Fibroblast of skin of right quadriceps (primary cell): ENCODE results near the gene MAPRE2.
A peak's percentile ranks its signal among the peaks of the same experiment; 100 is the strongest.
"Not testable (repeated sequence)": the region's sequence is repeated elsewhere in the genome, so short reads cannot be mapped to it uniquely, and the experiment has no call there.

Experiments
- DNase-seq: peaks from one replicate; pipeline ENCODE4 v3.0.0-alpha.2; 2013

Gene MAPRE2

DNA sequence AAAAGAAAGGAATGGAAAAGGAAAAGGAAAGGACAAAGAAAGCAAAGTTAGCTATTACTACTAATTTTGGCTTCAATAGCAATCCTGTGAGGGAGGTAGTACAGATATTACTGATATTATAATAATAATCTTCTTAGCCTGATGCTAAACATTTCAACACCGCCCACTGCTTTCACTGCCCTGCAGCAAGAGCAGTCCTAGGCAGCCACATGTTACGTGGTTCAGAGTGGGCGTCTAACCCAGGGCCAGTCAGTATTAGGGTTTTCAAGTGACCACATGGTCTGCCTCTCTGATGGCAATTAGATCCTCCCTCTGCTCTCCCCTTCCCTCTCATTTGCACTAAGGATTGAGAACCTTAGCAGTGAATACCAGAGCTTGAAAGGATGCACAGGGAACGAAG is 116.0 kb downstream of the MAPRE2 start:
- DNase-seq: no peak

DNA sequence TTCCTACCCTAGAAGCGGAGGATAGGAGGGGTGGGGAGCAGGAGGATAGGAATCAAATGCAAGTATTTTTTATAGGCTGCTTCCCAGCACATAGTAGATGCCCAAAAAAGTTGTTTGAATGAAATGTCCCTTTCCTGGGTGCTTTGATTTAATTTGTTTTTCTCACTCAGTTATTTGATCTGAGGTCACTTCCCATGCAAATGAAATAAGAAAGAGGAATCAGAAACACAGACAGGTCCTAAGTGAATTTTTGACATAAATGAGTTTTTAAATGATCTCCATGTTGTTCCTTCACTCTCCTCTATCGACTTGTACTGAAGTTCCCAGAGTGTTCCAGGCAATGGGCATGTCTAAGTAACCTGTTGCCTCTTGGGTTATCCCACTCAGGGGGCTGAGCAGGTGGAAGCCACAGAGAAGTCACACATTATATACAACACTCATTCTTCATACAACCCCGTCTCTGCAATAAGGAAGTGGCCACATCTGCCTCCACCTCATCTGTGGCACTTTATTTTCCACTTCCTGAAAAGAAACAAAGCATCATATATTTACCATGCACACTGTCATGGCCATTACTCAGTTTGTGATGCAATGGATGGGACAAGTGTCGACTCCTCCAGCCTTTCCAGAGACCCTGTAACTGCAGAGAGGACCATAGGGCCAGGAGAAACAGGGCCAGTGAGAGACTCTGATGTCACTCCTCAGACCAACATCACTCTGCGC is 117.7 kb downstream of the MAPRE2 start:
- no peak for DNase-seq

- DNase-seq: no peak
These were observed 118.6 kb downstream of the MAPRE2 start for GRCh38 chr18:35159782-35160181.

DNA sequence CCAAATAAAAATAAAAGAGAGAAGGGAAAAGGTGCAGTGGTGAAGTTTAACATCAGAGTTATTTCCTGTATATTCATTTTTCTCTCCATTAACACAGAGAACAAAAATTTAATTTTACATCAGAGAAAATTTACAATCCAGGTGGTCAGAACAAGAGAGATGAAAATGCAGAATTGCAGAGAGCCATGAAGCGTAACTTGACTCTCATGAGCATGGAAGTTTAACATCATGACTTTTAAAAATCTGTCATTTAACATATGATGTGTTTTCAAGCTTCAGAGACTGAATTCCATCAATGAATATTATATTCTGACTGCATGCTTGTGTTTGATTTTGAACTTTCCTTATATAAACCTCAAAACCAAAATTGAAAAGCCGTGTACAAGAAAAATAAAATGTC is 120.3 kb downstream of the MAPRE2 start:
- no peak for DNase-seq

DNA sequence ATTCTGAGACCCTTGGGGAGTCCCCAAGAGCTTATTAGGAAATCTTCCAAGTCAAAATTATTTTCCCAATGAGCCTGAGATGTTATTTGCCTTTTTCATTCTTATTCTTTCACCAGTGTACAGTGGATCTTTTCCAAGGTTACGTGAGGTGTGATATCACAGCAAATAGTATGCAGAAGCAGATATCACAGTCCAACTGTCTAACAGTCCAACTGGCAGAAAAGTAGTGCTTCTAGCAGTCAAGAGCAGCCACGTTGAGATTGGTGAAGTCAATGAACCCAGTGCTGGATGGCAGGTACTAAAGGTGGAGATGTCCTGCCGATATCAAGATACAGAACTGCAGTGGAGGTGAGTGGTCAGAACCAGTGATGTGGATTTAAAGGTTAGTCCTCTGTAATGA is 120.7 kb downstream of the MAPRE2 start:
- DNase-seq: no peak

GRCh38 chr18:35163014-35163539 is 121.9 kb downstream of the MAPRE2 start:
- DNase-seq: no peak

DNA sequence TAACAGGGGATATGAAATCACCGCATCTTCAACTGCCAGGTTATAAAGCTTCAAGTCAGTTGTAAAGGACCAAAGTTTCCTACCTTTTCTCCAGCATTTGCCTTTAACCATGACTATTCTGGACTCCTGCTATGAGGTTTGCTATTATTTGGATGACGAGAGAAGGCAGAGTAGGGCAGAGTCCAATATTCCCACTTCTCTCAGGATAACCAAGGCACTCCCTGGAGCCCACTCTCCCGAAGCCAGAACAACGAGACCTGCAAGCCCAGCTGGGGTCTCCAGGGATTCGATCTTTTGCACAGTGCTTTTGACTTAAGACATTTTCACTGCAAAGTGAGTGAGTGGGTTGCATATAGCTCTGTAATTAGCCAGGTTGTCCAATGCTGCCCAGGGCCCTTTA is 122.5 kb downstream of the MAPRE2 start:
- DNase-seq: no peak

DNA sequence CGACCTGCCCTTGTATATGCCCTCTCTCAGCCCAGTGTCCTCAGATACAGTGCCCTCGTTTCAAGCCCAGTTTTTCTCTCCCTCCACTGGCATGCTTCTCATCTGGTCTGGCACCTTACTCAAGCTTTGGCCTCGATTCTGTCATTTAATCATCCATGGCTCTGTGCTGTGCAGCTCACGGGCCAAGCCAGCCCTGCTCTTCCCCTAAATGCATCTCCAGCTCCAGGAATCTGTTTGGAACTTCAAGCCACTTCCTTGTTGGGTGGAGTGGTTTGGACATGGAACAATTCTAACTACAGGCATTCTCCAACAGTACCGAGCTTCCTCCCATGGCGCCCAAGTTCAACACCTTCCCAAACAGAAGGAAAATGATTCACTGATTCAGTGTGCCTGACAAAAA is 122.9 kb downstream of the MAPRE2 start:
- DNase-seq: no peak

- DNase-seq: no peak
These were observed 126.1 kb downstream of the MAPRE2 start for GRCh38 chr18:35167332-35167731.

DNA sequence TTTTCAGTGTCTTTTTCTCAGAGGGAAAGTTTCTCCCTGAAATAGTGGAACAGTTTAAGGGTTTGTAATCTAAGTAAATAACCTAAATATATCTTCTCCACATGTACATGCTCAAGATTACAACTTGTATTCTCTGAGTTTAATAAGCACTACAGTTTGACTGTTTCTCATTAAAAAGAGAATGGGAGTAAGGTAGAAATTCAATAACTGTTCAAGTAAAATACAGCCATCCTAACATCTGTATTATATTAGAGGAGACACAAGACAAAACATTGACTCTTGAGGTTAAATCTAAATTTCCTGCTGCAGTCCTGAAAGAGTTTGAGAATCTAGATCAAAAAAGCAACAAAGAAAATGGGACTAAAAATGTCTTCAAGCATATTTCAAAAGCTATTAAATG is 126.6 kb downstream of the MAPRE2 start:
- no peak for DNase-seq

DNA sequence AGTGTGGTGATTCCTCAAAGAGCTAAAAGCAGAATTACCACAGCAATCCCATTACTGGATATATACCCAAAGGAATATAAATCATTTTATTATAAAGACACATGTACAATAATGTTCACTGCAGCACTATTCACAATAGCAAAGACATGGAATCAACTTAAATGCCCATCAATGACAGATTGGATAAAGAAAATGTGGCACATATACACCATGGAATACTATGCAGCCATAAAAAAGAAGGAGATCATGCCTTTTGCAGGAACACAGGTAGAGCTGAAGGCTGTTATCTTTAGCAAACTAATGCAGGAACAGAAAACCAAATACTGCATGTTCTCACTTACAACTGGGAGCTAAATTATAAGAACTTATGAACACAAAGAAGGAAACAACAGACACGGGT is 129.1 kb downstream of the MAPRE2 start:
- not testable (repeated sequence) for DNase-seq

DNA sequence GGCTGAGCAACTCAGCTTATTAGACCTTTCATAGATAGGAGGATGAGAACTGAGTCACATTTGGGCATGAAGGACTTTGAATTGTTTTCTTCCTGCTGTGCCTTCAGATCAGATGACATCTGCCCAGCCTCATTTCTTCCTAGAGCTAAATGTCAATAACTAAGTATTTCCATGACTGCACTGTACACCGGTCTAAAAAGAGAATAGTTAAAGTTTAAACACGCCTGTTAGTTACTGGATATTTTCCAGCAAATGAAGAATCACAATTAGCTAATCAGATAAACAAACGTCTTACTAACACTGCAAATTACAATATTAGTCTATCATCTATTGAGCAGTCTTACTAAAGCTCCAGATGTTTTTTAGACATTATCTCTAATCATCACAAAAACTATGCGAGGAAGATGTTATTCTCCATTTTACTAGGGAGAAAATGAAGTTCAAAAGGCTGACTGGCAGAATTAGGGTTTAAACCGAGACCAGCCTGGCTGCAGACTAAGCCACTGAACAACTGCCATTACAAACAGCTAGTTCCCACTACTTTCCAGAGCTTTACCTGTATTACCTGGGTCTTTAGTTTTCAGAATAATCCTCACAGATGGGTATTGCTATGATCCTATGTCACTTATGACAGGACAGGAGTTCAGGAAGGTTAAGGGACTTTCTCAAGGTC is 130.2 kb downstream of the MAPRE2 start:
- no peak for DNase-seq

- DNase-seq: no peak
These were observed 130.8 kb downstream of the MAPRE2 start for GRCh38 chr18:35172009-35172408.

DNA sequence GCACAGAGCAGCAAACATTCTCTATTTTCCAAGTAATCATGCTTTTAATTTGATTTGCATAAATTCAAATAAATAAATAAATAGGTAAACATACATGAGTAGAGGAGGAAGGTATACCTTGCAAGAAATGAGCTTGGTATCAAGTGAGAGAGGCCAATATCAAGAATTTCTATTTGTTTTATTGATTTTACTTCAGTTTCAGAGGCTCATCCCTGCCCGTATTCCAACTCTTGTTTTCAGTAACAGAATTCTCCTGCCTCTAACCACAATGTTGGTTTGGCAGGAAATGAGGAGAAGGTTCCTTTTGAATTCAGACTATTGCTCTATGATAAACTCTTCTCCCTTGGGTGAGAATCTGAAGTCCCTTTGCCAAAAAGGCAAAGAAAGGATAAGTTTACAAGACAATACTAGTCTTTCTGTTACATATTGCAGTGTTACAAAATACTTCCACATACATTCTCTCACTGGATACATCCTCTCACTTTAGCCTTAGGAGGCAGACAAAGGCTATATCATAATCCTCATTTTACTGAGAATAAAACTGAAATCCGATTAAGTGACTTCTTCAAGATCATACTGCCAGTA is 131.3 kb downstream of the MAPRE2 start:
- DNase-seq: no peak

- DNase-seq: no peak
These were observed 133.0 kb downstream of the MAPRE2 start for GRCh38 chr18:35174093-35174731.

DNA sequence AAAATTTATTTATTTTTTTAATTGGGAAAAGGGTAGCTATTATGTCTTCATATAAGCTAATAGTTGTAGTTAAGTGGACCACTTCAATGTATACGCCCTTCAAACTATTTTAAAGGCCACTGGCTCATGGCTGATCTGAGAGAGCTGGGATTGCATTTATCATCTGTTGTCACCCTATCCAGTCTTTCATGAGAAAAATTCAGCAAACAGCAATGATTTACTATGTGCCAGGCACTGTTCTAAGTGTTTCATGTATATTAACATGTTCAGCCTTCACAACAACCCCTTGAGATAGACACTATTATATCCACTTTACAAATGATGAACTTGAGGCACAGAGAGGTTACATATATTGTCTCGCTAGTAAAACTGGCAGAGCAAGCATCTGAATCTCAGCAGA is 133.5 kb downstream of the MAPRE2 start:
- DNase-seq: no peak

DNA sequence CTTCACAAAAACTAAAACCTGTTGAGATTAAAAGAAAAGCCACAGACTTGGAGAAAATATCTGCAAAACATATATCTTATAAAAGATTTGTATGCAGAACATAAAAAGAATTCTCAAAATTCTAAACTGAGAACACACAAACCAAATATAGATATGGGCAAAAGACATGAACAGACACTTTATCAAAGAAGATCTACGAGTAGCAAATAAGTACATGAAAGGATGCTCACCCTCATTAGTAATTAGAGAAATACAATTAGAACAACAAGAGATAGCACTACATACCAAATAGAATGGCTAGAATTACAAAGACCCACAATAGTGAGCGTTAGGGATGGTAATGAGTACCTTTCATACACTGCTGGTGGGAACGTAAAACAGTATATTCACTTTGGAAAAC is 135.7 kb downstream of the MAPRE2 start:
- DNase-seq: no peak

- peak; percentile 52 for DNase-seq
These were observed 137.0 kb downstream of the MAPRE2 start for GRCh38 chr18:35178260-35178659.

DNA sequence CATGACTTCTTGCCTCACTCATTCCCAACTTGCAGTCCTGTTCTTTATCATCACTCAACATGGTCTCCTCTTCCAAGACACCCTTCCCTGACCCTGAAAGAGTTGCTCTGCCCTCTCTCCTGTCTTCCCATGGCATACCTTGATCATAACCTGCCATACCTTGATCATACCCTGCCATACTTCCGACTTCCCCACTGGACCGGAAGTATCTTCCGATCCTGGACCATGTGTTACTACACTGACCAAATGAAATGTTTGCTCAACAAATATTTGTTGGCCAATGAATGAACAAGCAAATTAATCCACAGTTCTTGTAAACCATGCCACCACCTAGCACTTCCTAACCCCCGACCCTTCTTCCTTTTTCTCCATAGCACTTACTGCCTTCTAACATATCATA is 138.7 kb downstream of the MAPRE2 start:
- no peak for DNase-seq

DNA sequence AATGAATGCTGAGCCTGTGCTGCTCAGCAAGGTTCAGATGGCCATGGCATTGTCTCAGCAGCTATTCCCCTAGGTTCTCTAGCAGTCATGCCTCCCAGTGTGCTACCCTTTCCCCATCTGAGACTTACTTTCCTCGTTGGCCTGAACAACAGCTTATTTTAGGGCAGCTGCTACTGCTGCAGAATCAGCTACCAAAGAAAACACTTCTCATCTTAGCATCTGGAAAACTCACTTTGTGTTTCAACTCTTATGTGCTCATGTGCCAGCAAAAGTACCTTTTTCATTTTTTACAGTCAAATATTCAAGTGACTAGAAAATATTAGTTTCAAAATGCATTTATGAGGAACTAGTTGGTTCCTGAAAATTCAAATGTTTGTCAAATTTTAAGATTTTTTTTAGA is 139.2 kb downstream of the MAPRE2 start:
- DNase-seq: no peak

- DNase-seq: peak; percentile 54
These were observed 140.9 kb downstream of the MAPRE2 start for GRCh38 chr18:35182151-35182550.

GRCh38 chr18:35183886-35184285 is 142.7 kb downstream of the MAPRE2 start:
- DNase-seq: no peak

DNA sequence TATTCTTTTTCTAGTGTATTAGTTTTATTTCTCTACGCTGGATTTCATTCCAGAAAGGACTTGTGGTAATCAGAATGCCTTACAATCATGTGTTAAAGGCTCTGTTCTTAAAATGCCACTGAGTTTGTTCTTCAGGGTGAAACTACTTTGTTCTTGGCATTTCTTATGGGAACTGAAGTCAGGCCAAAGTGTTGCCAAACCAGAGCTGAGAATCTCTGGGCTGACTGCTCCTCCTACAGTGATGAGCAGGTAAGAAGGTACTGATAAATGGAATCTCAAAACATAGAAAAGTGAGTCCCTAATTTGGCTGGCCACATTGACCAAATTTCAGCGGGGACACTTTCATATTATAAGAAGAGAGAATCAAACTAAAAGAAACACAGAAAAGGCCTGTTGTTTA is 144.6 kb downstream of the MAPRE2 start:
- DNase-seq: no peak
